ENCODE results near the gene SUPT16H. TPM values are rescaled to one million over a fixed set of nuclear protein-coding genes. Genes with fewer than 3 reads are reported as not detected.
A peak's percentile ranks its signal among the peaks of the same experiment; 100 is the strongest.

SUPT16H gene
- total and polyA plus RNA-seq, 2 of the 13 experiments (the other 11 are each of a cell fraction or from before 2014, with no cell fraction given) = 77.5 to 230 TPM

DNA sequence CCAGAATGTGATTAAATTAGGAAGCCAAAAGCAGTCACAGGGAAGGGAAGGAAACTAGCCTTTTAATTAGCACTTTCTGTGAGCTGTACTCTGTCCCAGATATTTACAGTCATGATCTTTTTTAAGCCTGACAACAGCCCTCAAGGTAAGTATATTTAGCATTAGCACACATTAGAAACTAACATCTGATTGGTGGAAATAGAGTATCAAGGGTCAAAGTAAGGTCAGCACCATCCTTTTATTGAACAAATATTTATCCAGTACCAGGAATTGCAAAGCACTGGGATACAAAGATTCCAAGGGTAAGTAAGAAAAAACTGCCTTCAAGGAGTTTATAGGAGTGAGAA lies 75.7 kb downstream of the SUPT16H start (continued):
- peak; percentile 44; the same call in 1 of the 2 replicates for TF ChIP-seq HNF4A (CRISPR knock-in tag; IDR thresholded peaks at IDR 0.05)
- TF ChIP-seq, protein P1, sequence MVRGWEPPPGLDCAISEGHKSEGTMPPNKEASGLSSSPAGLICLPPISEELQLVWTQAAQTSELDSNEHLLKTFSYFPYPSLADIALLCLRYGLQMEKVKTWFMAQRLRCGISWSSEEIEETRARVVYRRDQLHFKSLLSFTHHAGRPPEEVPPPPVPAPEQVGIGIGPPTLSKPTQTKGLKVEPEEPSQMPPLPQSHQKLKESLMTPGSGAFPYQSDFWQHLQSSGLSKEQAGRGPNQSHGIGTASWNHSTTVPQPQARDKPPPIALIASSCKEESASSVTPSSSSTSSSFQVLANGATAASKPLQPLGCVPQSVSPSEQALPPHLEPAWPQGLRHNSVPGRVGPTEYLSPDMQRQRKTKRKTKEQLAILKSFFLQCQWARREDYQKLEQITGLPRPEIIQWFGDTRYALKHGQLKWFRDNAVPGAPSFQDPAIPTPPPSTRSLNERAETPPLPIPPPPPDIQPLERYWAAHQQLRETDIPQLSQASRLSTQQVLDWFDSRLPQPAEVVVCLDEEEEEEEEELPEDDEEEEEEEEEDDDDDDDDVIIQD (CRISPR knock-in tag; IDR thresholded peaks at IDR 0.05; ENCODE audit: low read depth) = 0 out of 2 replicates have a peak, but pooled peaks have one; percentile 7
- TF ChIP-seq, protein P2, sequence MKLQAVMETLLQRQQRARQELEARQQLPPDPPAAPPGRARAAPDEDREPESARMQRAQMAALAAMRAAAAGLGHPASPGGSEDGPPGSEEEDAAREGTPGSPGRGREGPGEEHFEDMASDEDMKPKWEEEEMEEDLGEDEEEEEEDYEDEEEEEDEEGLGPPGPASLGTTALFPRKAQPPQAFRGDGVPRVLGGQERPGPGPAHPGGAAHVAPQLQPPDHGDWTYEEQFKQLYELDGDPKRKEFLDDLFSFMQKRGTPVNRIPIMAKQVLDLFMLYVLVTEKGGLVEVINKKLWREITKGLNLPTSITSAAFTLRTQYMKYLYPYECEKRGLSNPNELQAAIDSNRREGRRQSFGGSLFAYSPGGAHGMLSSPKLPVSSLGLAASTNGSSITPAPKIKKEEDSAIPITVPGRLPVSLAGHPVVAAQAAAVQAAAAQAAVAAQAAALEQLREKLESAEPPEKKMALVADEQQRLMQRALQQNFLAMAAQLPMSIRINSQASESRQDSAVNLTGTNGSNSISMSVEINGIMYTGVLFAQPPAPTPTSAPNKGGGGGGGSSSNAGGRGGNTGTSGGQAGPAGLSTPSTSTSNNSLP (IDR thresholded peaks at IDR 0.05; ENCODE audit: low read depth, low read length) = peak; percentile 64; the same call in 1 of the 2 replicates
- no peak for TF ChIP-seq ZNF230 (CRISPR knock-in tag; IDR thresholded peaks at IDR 0.05)
- TF ChIP-seq MNT (IDR thresholded peaks at IDR 0.05) = no peak
- no peak for TF ChIP-seq ZNF33A (CRISPR knock-in tag; IDR thresholded peaks at IDR 0.05; ENCODE audit: borderline replicate concordance)
- TF ChIP-seq ADNP (CRISPR knock-in tag; IDR thresholded peaks at IDR 0.05) = no peak
- TF ChIP-seq TRIM24 (CRISPR knock-in tag; IDR thresholded peaks at IDR 0.05) = no peak
- TF ChIP-seq, protein P3, sequence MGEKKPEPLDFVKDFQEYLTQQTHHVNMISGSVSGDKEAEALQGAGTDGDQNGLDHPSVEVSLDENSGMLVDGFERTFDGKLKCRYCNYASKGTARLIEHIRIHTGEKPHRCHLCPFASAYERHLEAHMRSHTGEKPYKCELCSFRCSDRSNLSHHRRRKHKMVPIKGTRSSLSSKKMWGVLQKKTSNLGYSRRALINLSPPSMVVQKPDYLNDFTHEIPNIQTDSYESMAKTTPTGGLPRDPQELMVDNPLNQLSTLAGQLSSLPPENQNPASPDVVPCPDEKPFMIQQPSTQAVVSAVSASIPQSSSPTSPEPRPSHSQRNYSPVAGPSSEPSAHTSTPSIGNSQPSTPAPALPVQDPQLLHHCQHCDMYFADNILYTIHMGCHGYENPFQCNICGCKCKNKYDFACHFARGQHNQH (CRISPR knock-in tag; IDR thresholded peaks at IDR 0.05) = no peak
- TF ChIP-seq, protein P4, sequence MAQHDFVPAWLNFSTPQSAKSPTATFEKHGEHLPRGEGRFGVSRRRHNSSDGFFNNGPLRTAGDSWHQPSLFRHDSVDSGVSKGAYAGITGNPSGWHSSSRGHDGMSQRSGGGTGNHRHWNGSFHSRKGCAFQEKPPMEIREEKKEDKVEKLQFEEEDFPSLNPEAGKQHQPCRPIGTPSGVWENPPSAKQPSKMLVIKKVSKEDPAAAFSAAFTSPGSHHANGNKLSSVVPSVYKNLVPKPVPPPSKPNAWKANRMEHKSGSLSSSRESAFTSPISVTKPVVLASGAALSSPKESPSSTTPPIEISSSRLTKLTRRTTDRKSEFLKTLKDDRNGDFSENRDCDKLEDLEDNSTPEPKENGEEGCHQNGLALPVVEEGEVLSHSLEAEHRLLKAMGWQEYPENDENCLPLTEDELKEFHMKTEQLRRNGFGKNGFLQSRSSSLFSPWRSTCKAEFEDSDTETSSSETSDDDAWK (CRISPR knock-in tag; IDR thresholded peaks at IDR 0.05) = no peak
- TF ChIP-seq PHF21A (CRISPR knock-in tag; IDR thresholded peaks at IDR 0.05) = peak; percentile 4; the same call in 1 of the 2 replicates
- TF ChIP-seq, protein P5, sequence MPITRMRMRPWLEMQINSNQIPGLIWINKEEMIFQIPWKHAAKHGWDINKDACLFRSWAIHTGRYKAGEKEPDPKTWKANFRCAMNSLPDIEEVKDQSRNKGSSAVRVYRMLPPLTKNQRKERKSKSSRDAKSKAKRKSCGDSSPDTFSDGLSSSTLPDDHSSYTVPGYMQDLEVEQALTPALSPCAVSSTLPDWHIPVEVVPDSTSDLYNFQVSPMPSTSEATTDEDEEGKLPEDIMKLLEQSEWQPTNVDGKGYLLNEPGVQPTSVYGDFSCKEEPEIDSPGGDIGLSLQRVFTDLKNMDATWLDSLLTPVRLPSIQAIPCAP (CRISPR knock-in tag; IDR thresholded peaks at IDR 0.05; ENCODE audit: low read depth) = no peak
- TF ChIP-seq RARA (CRISPR knock-in tag; IDR thresholded peaks at IDR 0.05) = peak; percentile 91
- no peak for TF ChIP-seq TAF15 (IDR thresholded peaks at IDR 0.05; ENCODE audit: low read depth, low read length, poor library complexity, severe bottlenecking)
- no peak for TF ChIP-seq ZNF232 (CRISPR knock-in tag; IDR thresholded peaks at IDR 0.05; ENCODE audit: borderline replicate concordance)
- TF ChIP-seq FIP1L1 (IDR thresholded peaks at IDR 0.05; ENCODE audit: borderline replicate concordance, insufficient read depth, low read depth, low read length) = no peak
- no peak; the same call in 1 of the 2 replicates for TF ChIP-seq TFE3 (CRISPR knock-in tag; IDR thresholded peaks at IDR 0.05)
- TF ChIP-seq ZSCAN22 (CRISPR knock-in tag; IDR thresholded peaks at IDR 0.05) = no peak
- peak; percentile 3; the same call in 1 of the 2 replicates for TF ChIP-seq SNAPC2 (CRISPR knock-in tag; IDR thresholded peaks at IDR 0.05)
- TF ChIP-seq SNAI1 (CRISPR knock-in tag; IDR thresholded peaks at IDR 0.05; ENCODE audit: borderline replicate concordance) = no peak

Data from HepG2 (cell line).